ENCODE measurements around the gene BICRAL.
"Not testable (repeated sequence)": the region's sequence is repeated elsewhere in the genome, so short reads cannot be mapped to it uniquely, and the experiment has no call there.

Gene BICRAL

DNA sequence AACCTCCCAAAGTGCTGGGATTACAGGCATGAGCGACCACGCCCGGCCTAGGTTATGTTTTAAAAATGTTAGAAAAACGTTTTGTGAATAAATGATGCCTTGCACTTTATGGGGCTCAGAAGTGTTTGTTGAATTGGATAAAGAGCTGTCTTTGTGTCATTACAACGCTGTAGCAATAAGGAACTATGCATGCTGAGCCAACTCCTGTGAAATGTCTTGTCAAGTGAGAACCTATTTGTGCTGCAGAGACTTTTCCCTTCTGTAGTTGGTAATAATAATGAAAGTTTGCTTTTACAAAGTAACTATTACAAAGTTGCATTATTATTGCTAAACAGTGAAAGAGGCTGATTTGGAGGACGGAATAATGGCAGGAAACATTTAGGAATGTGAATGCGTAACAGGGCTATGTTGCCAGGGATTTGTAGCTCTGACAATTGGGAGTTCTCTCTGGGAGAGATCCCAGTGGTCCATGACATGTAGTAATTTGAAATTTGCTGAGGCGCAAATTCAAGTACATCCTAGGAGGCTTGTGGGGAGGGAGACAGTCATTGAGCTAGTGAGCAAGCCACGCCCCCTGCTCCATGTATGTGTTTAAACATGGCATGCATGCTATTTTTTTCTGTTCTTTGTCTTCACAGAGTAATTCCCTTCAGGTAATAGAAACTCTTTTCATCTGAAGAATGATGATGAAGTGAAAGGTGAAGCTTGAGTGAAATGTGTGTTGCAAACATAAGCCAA, 16.8 kb upstream of the BICRAL start:
- no peak for TF ChIP-seq Cebpa-rat (IDR thresholded peaks at IDR 0.05)
- no peak overlapping the region for H3K4me2 ChIP-seq

DNA sequence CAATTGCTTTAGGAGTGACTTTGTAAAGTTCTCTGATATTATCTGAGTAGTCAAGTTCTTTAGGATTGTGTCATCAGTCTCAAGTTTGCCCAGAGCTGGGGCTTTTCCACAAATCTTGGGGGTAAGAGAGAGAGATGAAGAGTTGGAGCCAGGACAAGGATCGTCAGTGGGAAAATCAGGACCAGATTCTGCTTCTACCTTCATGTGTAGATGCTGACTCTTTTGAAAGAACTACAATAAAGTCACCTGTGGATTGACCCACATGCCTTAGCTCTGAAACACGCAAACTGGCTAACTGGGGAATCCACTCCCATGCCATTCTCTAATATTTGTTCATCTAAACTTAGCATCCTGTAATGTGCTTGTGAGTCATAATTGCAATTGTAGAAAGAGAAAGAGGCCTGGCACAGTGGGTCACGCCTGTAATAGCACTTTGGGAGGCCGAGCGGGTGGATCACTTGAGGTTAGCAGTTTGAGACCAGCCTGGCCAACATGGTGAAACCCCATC, 15.6 kb upstream of the BICRAL start:
- H3K36me3 ChIP-seq: no peaks in the 10 kb centered on the region; the same call in 1 of the 2 replicates
- no peak overlapping the region for H3K4me3 ChIP-seq

More for the DNA sequence above, 16.8 kb upstream of the BICRAL start:
- Histone ChIP-seq H3K27me3 (no peaks in the 10 kb centered on the region), H3K9me3 (no peaks in the 10 kb centered on the region), H3K36me3 (peaks cover 8% of the 10 kb centered on the region; the same call in 1 of the 2 replicates), H4K20me1 (no peaks in the 10 kb centered on the region), H3K27ac (no peak overlapping the region), H3K9ac (no peak overlapping the region), H3K4me1 (peaks cover 2% of the 10 kb centered on the region; the same call in 1 of the 2 replicates), H3K4me3 (no peak overlapping the region)

DNA sequence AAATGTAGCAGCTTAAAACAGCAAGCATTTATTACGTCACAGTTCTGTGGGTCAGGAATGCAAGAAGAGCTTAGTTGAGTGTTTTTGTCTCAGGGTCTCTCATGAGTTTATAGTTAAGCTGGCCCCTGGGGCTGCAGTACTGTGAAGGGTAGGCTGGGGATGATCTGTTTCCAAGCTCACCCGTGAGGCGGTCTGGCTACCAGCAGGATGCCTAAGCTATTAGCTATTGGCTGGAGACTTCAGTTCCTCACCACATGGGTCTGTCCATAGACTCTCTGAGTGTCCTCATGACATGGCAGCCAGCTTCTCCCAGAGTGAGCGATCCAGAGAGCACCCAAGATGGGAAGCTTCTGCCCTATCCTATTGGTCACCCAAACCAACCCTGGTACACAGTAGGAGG, 12.8 kb upstream of the BICRAL start:
- no peaks in the 10 kb centered on the region for H3K27me3 ChIP-seq
- H3K4me1 ChIP-seq: peaks cover 24% of the 10 kb centered on the region
- no peak overlapping the region for H3K27ac ChIP-seq
- H4K20me1 ChIP-seq: no peaks in the 10 kb centered on the region
- no peak overlapping the region for H3K4me2 ChIP-seq
- TF ChIP-seq Cebpa-rat (IDR thresholded peaks at IDR 0.05): no peak
- no peak overlapping the region for H3K9ac ChIP-seq
- H3K9me3 ChIP-seq: no peaks in the 10 kb centered on the region
- H3K36me3 ChIP-seq: no peaks in the 10 kb centered on the region; the same call in 1 of the 2 replicates
- H3K4me3 ChIP-seq: no peak overlapping the region

More for the DNA sequence above, 15.6 kb upstream of the BICRAL start:
- H3K27ac ChIP-seq: no peak overlapping the region
- no peak overlapping the region for H3K9ac ChIP-seq
- H3K4me1 ChIP-seq: peaks cover 13% of the 10 kb centered on the region
- no peaks in the 10 kb centered on the region for H4K20me1 ChIP-seq
- no peaks in the 10 kb centered on the region for H3K27me3 ChIP-seq
- no peak for TF ChIP-seq Cebpa-rat (IDR thresholded peaks at IDR 0.05)
- no peaks in the 10 kb centered on the region for H3K9me3 ChIP-seq
- H3K4me2 ChIP-seq: no peak overlapping the region

DNA sequence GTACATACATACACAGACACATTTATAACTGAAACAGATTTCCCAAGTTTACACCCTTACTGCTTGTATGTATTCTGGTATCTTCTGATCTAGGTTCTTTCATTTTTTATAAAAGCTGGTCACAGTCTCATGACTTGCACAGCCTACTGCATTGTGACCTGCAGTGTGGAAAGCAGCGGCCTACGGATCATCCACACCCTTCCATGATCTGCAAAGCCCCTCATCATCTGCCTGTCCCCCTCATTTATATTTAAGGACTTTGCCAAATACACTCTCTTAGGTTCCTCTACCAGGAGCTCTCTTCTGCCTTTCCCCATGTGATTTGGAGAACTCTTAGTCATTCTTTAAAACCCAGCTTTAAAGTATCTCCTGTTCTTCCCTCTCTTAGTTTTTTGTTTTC, 12.0 kb upstream of the BICRAL start:
- no peaks in the 10 kb centered on the region for H3K9me3 ChIP-seq
- H4K20me1 ChIP-seq: no peaks in the 10 kb centered on the region
- no peak overlapping the region for H3K9ac ChIP-seq
- H3K4me2 ChIP-seq: no peak overlapping the region
- no peak for TF ChIP-seq Cebpa-rat (IDR thresholded peaks at IDR 0.05)
- H3K4me3 ChIP-seq: no peak overlapping the region
- no peaks in the 10 kb centered on the region; the same call in 1 of the 2 replicates for H3K36me3 ChIP-seq
- no peaks in the 10 kb centered on the region for H3K27me3 ChIP-seq
- peaks cover 26% of the 10 kb centered on the region for H3K4me1 ChIP-seq
- H3K27ac ChIP-seq: no peak overlapping the region

DNA sequence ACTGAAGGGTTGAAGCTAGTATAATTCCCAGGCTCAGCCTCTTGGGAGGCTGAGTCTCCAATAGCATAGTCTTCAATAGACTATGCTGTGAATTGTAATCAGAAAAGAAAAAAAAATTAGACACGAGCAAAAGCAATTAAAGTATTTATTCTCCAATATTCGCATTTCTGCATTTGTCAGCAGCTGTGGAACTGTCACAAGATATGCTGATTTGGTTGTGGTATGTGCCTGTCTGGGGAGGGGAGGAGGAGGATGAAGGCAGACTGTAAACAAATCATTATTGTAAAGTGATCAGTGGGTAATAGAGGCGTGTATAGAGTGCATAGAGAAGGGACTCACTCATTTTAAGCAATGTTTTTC, 10.1 kb upstream of the BICRAL start:
- Histone ChIP-seq H3K4me1 (peaks cover 34% of the 10 kb centered on the region), H3K36me3 (no peaks in the 10 kb centered on the region), H3K27ac (0 out of 2 replicates have a peak overlapping the region, but pooled peaks have one; percentile 29), H3K9ac (0 out of 2 replicates have a peak overlapping the region, but pooled peaks have one; percentile 22), H3K4me2 (peak overlapping the region; percentile 89), H3K9me3 (no peaks in the 10 kb centered on the region), H3K27me3 (no peaks in the 10 kb centered on the region), H3K4me3 (no peak overlapping the region), H4K20me1 (no peaks in the 10 kb centered on the region)
- no peak for TF ChIP-seq Cebpa-rat (IDR thresholded peaks at IDR 0.05)

DNA sequence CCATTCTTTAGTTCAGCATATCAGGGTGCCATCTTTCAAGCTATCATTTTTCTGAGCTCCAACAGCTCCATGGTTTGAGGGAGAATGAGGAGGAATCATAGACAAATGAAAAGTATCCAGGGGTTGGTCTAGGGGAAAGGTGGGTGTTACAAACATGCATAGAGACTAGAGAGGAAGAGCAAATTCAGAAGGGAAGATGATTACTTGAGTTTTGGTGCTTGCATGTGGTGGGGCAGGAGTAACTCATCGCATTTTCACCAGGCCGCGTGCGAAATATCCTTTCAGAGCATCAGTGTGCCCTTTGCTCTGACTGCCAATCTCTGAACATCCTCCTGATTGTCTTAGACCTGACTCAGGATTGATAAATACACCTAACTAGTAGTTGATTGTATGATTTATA, 7.7 kb upstream of the BICRAL start:
- Histone ChIP-seq H3K27me3 (no peaks in the 10 kb centered on the region), H3K4me1 (peaks cover 59% of the 10 kb centered on the region), H3K27ac (no peak overlapping the region), H4K20me1 (no peaks in the 10 kb centered on the region), H3K4me2 (no peak overlapping the region), H3K4me3 (no peak overlapping the region), H3K9ac (no peak overlapping the region), H3K9me3 (no peaks in the 10 kb centered on the region), H3K36me3 (no peaks in the 10 kb centered on the region)
- TF ChIP-seq Cebpa-rat (IDR thresholded peaks at IDR 0.05): no peak

DNA sequence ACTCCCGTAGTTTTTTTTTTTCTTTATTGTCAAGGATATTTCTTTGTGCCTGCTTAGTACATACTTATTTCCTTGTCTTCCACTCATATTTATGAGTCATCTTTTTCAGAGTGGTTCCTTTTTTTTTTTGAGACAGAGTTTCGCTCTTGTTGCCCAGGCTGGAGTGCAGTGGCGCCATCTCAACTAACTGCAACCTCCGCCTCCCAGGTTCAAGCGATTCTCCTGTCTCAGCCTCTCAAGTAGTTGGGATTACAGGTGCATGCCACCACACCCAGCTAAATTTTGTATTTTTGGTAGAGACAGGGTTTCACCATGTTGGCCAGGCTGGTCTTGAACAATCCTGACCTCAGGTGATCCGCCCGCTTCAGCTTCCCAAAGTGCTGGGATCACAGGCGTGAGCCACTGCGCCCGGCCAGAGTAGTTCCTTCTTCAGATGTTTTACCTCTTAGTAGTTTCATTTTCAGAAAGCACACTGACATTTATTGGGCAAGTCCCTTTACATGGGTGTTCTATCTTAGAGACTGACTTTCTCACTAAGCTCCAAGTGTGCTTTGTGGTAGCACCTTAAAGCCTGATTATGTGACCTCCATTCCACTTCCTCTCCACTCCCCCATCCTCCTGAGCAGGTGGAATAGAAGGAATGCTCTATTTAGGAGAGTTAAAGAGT, 6.9 kb upstream of the BICRAL start:
- not testable (repeated sequence) for H3K9ac ChIP-seq, H4K20me1 ChIP-seq, H3K27me3 ChIP-seq, H3K36me3 ChIP-seq, H3K9me3 ChIP-seq, H3K4me3 ChIP-seq, H3K4me2 ChIP-seq, H3K27ac ChIP-seq
- H3K4me1 ChIP-seq: peaks cover 66% of the 10 kb centered on the region

DNA sequence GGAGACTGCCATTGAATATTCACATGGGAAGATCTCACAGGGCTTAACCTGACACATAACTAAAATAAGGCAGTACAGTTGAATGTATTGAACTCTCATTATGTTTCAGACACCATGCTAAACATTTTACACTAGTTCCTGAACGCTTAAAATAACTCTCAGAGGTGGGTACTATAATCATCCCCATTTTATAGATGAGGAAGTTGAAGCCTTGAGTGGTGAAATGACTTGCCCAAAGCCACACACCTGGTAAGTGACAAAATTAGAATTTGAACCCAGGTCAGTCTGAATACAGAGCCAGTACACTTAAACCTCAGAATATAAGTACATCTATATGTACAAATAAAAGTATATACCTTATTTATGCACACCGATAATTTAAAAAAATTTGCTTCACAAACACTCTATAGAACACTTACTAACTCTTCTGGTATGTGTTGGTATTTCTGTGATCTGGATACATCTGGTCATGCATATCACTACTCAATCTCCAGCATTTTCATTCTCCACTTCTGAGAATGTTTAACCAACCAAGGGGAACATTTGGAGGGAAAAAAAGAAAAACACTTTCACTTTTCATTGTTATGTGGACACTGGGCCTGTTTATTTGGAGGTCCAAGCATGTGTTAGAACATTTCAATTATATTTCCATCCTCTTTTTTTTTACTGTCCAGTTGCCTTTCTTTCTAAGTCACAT, 4.6 kb upstream of the BICRAL start:
- Histone ChIP-seq H3K36me3 (no peaks in the 10 kb centered on the region), H4K20me1 (no peaks in the 10 kb centered on the region), H3K4me1 (peaks cover 56% of the 10 kb centered on the region), H3K27ac (no peak overlapping the region), H3K27me3 (no peaks in the 10 kb centered on the region), H3K9me3 (no peaks in the 10 kb centered on the region), H3K9ac (no peak overlapping the region), H3K4me2 (peak overlapping the region; percentile 45), H3K4me3 (no peak overlapping the region)
- no peak for TF ChIP-seq Cebpa-rat (IDR thresholded peaks at IDR 0.05)

DNA sequence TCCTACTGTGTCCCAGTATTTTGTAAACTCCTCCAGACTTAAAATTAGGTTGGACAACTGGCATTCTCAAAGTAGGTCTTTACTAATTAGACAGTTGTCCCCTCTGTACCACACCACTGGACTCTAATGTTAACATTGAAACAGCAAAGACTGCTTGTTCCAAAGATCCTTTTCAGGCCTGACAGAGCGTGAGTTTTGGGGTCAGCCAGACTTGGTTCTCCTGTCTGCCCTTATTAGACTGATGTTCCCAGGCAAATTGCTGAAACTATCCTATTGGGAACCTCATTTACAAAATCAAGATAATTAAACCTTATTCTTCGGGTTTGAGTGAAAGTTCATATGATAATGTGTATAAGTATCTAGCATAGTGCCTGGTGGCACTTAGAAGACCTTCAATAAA, 3.7 kb upstream of the BICRAL start:
- Histone ChIP-seq H3K4me1 (peaks cover 55% of the 10 kb centered on the region), H3K9ac (no peak overlapping the region), H3K27me3 (no peaks in the 10 kb centered on the region), H4K20me1 (no peaks in the 10 kb centered on the region), H3K4me3 (no peak overlapping the region), H3K36me3 (no peaks in the 10 kb centered on the region), H3K9me3 (no peaks in the 10 kb centered on the region), H3K27ac (peak overlapping the region; percentile 2; the same call in 1 of the 2 replicates), H3K4me2 (no peak overlapping the region; the same call in 1 of the 2 replicates)
- TF ChIP-seq Cebpa-rat (IDR thresholded peaks at IDR 0.05): no peak

DNA sequence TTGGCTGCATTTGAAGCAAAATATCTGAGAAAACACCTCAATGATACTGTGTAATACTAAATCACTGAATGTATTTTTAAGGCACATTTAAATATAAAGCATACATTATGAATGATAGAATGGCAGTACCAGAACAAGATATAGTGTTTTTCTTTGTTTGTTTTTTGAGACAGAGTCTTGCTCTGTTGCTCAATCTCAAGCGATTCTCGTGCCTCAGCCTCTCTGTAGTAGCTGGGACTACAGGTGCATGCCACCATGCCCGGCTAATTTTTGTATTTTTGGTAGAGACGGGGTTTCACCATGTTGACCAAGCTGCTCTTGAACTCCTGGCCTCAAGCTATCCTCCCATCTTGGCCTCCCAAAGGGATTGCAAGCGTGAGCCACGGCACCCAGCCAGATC, 2.3 kb upstream of the BICRAL start:
- H3K4me2 ChIP-seq: peak overlapping the region; percentile 85

More for the DNA sequence above, 2.3 kb upstream of the BICRAL start:
- H4K20me1 ChIP-seq: no peaks in the 10 kb centered on the region
- TF ChIP-seq Cebpa-rat (IDR thresholded peaks at IDR 0.05): no peak
- H3K9me3 ChIP-seq: no peaks in the 10 kb centered on the region
- peaks cover 57% of the 10 kb centered on the region for H3K4me1 ChIP-seq
- H3K4me3 ChIP-seq: no peak overlapping the region
- no peak overlapping the region for H3K9ac ChIP-seq
- no peaks in the 10 kb centered on the region for H3K27me3 ChIP-seq
- H3K27ac ChIP-seq: no peak overlapping the region
- H3K36me3 ChIP-seq: no peaks in the 10 kb centered on the region
